Measurements from ENCODE around the gene DGKI. TPM values are rescaled to one million over a fixed set of nuclear protein-coding genes. Genes with fewer than 3 reads are reported as not detected.

Gene DGKI
- total RNA-seq, 1 donor from 2014 or later, result 1.3 TPM

GRCh38 chr7:137636376-137636775 lies 210.4 kb downstream of the DGKI start:
- H3K27ac ChIP-seq (replicated peaks), result no peak overlapping the region
- intact Hi-C loops (cut with micrococcal nuclease), result no loop called here
- H3K4me3 ChIP-seq, result no peak overlapping the region
- no peaks in the 10 kb centered on the region for H3K9me3 ChIP-seq (replicated peaks)
- no peaks in the 10 kb centered on the region for H3K27me3 ChIP-seq (ENCODE audit: low read depth)
- no peaks in the 10 kb centered on the region for H3K36me3 ChIP-seq
- DNase-seq, result no peak
- H3K4me1 ChIP-seq, result no peaks in the 10 kb centered on the region
- TF ChIP-seq, protein P1, sequence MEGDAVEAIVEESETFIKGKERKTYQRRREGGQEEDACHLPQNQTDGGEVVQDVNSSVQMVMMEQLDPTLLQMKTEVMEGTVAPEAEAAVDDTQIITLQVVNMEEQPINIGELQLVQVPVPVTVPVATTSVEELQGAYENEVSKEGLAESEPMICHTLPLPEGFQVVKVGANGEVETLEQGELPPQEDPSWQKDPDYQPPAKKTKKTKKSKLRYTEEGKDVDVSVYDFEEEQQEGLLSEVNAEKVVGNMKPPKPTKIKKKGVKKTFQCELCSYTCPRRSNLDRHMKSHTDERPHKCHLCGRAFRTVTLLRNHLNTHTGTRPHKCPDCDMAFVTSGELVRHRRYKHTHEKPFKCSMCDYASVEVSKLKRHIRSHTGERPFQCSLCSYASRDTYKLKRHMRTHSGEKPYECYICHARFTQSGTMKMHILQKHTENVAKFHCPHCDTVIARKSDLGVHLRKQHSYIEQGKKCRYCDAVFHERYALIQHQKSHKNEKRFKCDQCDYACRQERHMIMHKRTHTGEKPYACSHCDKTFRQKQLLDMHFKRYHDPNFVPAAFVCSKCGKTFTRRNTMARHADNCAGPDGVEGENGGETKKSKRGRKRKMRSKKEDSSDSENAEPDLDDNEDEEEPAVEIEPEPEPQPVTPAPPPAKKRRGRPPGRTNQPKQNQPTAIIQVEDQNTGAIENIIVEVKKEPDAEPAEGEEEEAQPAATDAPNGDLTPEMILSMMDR (IDR thresholded peaks at IDR 0.05; ENCODE audit: borderline replicate concordance), result no peak

GRCh38 chr7:137635874-137636273 lies 210.9 kb downstream of the DGKI start:
- no peak for DNase-seq
- TF ChIP-seq, protein P1 (IDR thresholded peaks at IDR 0.05; ENCODE audit: borderline replicate concordance), result no peak
- Histone ChIP-seq H3K27ac (replicated peaks) (no peak overlapping the region), H3K9me3 (replicated peaks) (no peaks in the 10 kb centered on the region), H3K27me3 (ENCODE audit: low read depth) (no peaks in the 10 kb centered on the region), H3K36me3 (no peaks in the 10 kb centered on the region), H3K4me1 (no peaks in the 10 kb centered on the region), H3K4me3 (no peak overlapping the region)
- intact Hi-C loops (cut with micrococcal nuclease), result no loop called here

DNA sequence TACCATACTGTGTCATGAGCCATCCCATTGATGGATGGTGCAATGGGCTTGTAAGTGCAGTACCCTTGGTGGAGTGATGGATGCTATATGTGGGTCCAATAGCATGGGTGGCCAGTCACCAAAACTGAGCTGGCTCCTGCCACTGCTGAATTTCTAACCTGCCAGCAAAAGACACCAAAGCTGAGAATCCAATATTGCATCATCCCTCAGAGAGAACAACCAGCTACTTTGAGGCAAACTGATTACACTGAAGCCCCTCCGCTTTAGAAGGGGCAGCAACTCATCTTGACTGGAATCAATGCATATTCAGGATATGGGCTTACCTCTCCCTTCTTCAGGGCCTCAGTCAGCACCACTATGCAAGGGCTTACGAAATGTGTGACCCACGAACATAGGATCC lies 211.6 kb downstream of the DGKI start:
- TF ChIP-seq, protein P1 (IDR thresholded peaks at IDR 0.05; ENCODE audit: borderline replicate concordance), result no peak
- Histone ChIP-seq H3K27ac (replicated peaks) (no peak overlapping the region), H3K36me3 (no peaks in the 10 kb centered on the region), H3K27me3 (ENCODE audit: low read depth) (no peaks in the 10 kb centered on the region), H3K4me1 (no peaks in the 10 kb centered on the region), H3K9me3 (replicated peaks) (no peaks in the 10 kb centered on the region), H3K4me3 (no peak overlapping the region)
- intact Hi-C loops (cut with micrococcal nuclease), result no loop called here
- DNase-seq, result no peak

GRCh38 chr7:137634356-137634755 lies 212.4 kb downstream of the DGKI start:
- intact Hi-C loops (cut with micrococcal nuclease), result no loop called here
- TF ChIP-seq, protein P1 (IDR thresholded peaks at IDR 0.05; ENCODE audit: borderline replicate concordance), result no peak
- no peak for DNase-seq
- Histone ChIP-seq H3K9me3 (replicated peaks) (no peaks in the 10 kb centered on the region), H3K27ac (replicated peaks) (no peak overlapping the region), H3K4me1 (no peaks in the 10 kb centered on the region), H3K4me3 (no peak overlapping the region), H3K36me3 (no peaks in the 10 kb centered on the region), H3K27me3 (ENCODE audit: low read depth) (no peaks in the 10 kb centered on the region)

DNA sequence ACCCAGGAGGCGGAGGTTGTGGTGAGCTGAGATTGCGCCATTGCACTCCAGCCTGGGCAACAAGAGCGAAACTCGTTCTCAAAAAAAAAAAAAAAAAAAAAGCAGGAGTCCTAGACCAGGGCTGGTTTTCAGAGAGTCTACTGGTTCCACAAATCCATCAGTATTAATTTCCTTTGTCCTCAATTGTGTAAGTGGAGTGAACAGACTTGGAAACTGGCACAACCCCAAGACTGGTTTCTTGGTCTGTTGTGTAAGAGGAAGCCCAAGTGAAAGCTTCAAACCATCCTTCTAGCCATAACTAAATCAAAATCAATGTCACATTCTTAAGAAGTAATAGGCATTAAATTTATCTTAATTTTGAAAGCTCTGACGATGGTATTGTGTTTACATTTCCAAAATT lies 213.6 kb downstream of the DGKI start:
- no peak for DNase-seq
- TF ChIP-seq, protein P1 (IDR thresholded peaks at IDR 0.05; ENCODE audit: borderline replicate concordance), result no peak
- no peaks in the 10 kb centered on the region for H3K9me3 ChIP-seq (replicated peaks)
- H3K36me3 ChIP-seq, result no peaks in the 10 kb centered on the region
- no peaks in the 10 kb centered on the region for H3K27me3 ChIP-seq (ENCODE audit: low read depth)
- H3K4me3 ChIP-seq, result no peak overlapping the region
- H3K4me1 ChIP-seq, result no peaks in the 10 kb centered on the region
- H3K27ac ChIP-seq (replicated peaks), result no peak overlapping the region
- intact Hi-C loops (cut with micrococcal nuclease), result no loop called here

DNA sequence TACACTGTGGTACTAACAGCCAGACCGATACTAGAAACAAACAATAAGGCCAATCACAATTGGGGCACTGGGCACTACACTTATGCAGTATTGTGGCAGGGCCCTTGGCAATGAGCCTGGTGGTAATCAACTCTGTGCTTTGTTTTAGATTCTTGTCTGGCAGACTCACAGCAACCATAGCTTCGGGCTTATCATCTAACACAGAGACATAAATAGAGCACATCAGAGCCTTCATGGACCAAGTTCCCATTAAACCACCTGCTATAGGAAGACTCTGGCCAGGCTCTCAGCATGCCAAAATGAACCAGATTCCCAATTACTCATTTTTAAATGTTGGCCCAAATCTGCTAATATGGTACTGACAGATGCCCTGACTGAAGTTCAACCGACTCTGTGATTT lies 218.6 kb downstream of the DGKI start:
- TF ChIP-seq, protein P1 (IDR thresholded peaks at IDR 0.05; ENCODE audit: borderline replicate concordance), result no peak
- Histone ChIP-seq H3K9me3 (replicated peaks) (no peaks in the 10 kb centered on the region), H3K36me3 (no peaks in the 10 kb centered on the region), H3K4me1 (no peaks in the 10 kb centered on the region), H3K27ac (replicated peaks) (no peak overlapping the region), H3K4me3 (no peak overlapping the region), H3K27me3 (ENCODE audit: low read depth) (no peaks in the 10 kb centered on the region)
- intact Hi-C loops (cut with micrococcal nuclease), result no loop called here
- no peak for DNase-seq

Data from left ventricle myocardium inferior (tissue), 1 donor.